Mesendoderm (in vitro differentiated cells): ENCODE data around the gene HDAC2.

Source experiments
- DNase-seq: peaks from one replicate; pipeline ENCODE4 v3.0.0; 2013
- H2AK5ac ChIP-seq: 2 replicates; pipeline ENCODE4 v1.6.1; 2013; ENCODE audit warnings: low read length, inconsistent platforms
- H2BK120ac ChIP-seq: 2 replicates; pipeline ENCODE4 v1.6.1; 2013; ENCODE audit warnings: low read depth, mild to moderate bottlenecking, low read length, moderate library complexity, mixed read lengths
- H2BK15ac ChIP-seq: replicated peaks from 2 replicates; pipeline ENCODE4 v1.6.1; 2013; ENCODE audit warnings: low read depth, mild to moderate bottlenecking, moderate library complexity
- H2BK5ac ChIP-seq: 2 replicates; pipeline ENCODE4 v1.6.1; 2013; ENCODE audit warnings: low read length, inconsistent platforms
- H3K18ac ChIP-seq: 2 replicates; pipeline ENCODE4 v1.6.1; 2013; ENCODE audit warnings: mild to moderate bottlenecking, low read length, mixed read lengths
- H3K23ac ChIP-seq: one replicate; pipeline ENCODE4 v1.6.1; 2013; ENCODE audit warnings: low read length
- H3K27ac ChIP-seq: 2 replicates; pipeline ENCODE4 v1.5.1; 2013; ENCODE audit warnings: low read depth, mild to moderate bottlenecking, inconsistent platforms, low read length, moderate library complexity
- H3K27me3 ChIP-seq: 2 replicates; pipeline ENCODE4 v1.6.1; 2013; ENCODE audit warnings: low read length, control low read depth, mild to moderate bottlenecking, inconsistent platforms; ENCODE audit not compliant: insufficient read depth, poor library complexity
- H3K36me3 ChIP-seq: 2 replicates; pipeline ENCODE4 v1.6.1; 2013; ENCODE audit warnings: low read length, inconsistent platforms; ENCODE audit not compliant: control insufficient read depth, insufficient read depth
- H3K4ac ChIP-seq: one replicate; pipeline ENCODE4 v1.6.1; 2013; ENCODE audit warnings: low read depth, mild to moderate bottlenecking, low read length, moderate library complexity
- H3K4me1 ChIP-seq: 2 replicates; pipeline ENCODE4 v1.6.1; 2013; ENCODE audit warnings: low read depth, low read length, inconsistent platforms; ENCODE audit not compliant: control insufficient read depth
- H3K4me2 ChIP-seq: 2 replicates; pipeline ENCODE4 v1.6.1; 2013; ENCODE audit warnings: low read length
- H3K4me3 ChIP-seq: 2 replicates; pipeline ENCODE4 v1.5.1; 2013; ENCODE audit warnings: mild to moderate bottlenecking, low read length
- H3K56ac ChIP-seq: one replicate; pipeline ENCODE4 v1.6.1; 2013; ENCODE audit warnings: low read length
- H3K79me1 ChIP-seq: 2 replicates; pipeline ENCODE4 v1.6.1; 2013; ENCODE audit warnings: low read length, inconsistent platforms
- H3K79me2 ChIP-seq: 2 replicates; pipeline ENCODE4 v1.6.1; 2013; ENCODE audit warnings: mild to moderate bottlenecking, low read length; ENCODE audit not compliant: control insufficient read depth, insufficient read depth
- H3K9ac ChIP-seq: 2 replicates; pipeline ENCODE4 v1.6.1; 2013; ENCODE audit warnings: low read length, inconsistent platforms
- H4K5ac ChIP-seq: one replicate; pipeline ENCODE4 v1.6.1; 2013; ENCODE audit warnings: low read length
- H4K8ac ChIP-seq: one replicate; pipeline ENCODE4 v1.6.1; 2013; ENCODE audit warnings: low read depth, mild to moderate bottlenecking, control low read depth, low read length, moderate library complexity
- WGBS: extraction: QIAGEN DNeasy Blood & Tissue Kit; methylation state at CpG from one replicate; pipeline ENCODE4 v1.1.7; 2013; ENCODE audit warnings: low lambda C conversion rate, missing lambda C conversion rate; ENCODE audit not compliant: insufficient coverage; ENCODE audit errors: extremely low coverage; 5-methylcytosine and 5-hydroxymethylcytosine counted together

Gene HDAC2

DNA sequence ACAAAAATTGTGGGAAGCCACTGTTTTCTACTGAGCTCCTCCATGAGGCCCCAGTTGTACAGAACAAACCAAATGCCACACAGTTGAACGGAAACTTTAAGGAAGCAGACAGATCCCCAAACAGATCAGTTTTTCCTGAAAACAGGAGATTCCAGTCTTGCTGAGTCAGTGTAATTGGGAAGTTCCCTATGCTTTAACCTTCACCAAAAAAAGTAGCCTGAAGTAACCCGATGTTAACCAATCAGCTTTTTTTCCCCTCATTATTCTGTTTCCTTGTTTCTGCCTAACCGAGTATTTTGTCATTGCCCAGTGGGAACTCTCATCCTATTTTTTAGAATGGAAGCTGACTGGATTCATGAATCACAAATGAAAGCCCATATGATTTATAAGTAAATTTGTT is 77.1 kb downstream of the HDAC2 start:
- no peaks in the 10 kb centered on the region for H3K36me3 ChIP-seq
- H4K5ac ChIP-seq: no peak overlapping the region
- no CpG with 5 or more reads among the region's 3 CpGs for WGBS
- H3K4me3 ChIP-seq: no peak overlapping the region
- H3K4ac ChIP-seq: no peak overlapping the region
- no peak overlapping the region for H4K8ac ChIP-seq
- no peak overlapping the region for H3K9ac ChIP-seq
- H3K56ac ChIP-seq: no peak overlapping the region
- H3K18ac ChIP-seq: no peak overlapping the region
- no peak overlapping the region for H2BK5ac ChIP-seq
- no peak overlapping the region for H2BK15ac ChIP-seq
- H3K4me1 ChIP-seq: no peaks in the 10 kb centered on the region
- H3K79me2 ChIP-seq: no peaks in the 10 kb centered on the region
- no peak overlapping the region for H2AK5ac ChIP-seq
- H3K79me1 ChIP-seq: no peaks in the 10 kb centered on the region
- DNase-seq: no peak
- H3K23ac ChIP-seq: no peak overlapping the region
- H2BK120ac ChIP-seq: no peak overlapping the region
- no peak overlapping the region for H3K27ac ChIP-seq
- no peak overlapping the region for H3K4me2 ChIP-seq
- H3K27me3 ChIP-seq: no peaks in the 10 kb centered on the region

DNA sequence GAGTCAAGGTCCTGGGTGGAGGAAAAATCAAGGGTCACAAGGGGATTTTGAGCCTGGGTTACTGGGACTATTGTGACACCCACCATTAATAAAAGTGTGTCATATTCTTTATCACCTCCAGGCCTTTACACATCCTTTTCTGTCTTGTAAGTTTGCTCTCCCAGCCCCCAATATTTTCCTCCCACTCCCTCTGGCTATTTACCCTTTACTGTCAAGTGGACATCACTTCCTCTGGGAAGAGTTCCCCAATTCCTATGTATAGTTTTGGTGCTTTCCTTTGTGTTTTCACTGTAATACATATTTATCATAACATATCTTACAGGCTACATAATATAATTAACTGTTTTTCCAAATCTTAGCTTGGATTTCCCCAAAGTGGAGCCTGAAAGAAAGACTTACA is 77.5 kb downstream of the HDAC2 start:
- Histone ChIP-seq H3K56ac (no peak overlapping the region), H4K8ac (no peak overlapping the region), H3K9ac (no peak overlapping the region), H2AK5ac (no peak overlapping the region), H3K27ac (no peak overlapping the region), H3K4ac (no peak overlapping the region), H4K5ac (no peak overlapping the region), H3K36me3 (no peaks in the 10 kb centered on the region), H2BK5ac (no peak overlapping the region), H3K4me1 (no peaks in the 10 kb centered on the region), H3K18ac (no peak overlapping the region), H2BK15ac (no peak overlapping the region), H3K79me1 (no peaks in the 10 kb centered on the region), H3K4me2 (no peak overlapping the region), H2BK120ac (no peak overlapping the region), H3K27me3 (no peaks in the 10 kb centered on the region), H3K4me3 (no peak overlapping the region), H3K79me2 (no peaks in the 10 kb centered on the region), H3K23ac (no peak overlapping the region)
- DNase-seq: no peak

DNA sequence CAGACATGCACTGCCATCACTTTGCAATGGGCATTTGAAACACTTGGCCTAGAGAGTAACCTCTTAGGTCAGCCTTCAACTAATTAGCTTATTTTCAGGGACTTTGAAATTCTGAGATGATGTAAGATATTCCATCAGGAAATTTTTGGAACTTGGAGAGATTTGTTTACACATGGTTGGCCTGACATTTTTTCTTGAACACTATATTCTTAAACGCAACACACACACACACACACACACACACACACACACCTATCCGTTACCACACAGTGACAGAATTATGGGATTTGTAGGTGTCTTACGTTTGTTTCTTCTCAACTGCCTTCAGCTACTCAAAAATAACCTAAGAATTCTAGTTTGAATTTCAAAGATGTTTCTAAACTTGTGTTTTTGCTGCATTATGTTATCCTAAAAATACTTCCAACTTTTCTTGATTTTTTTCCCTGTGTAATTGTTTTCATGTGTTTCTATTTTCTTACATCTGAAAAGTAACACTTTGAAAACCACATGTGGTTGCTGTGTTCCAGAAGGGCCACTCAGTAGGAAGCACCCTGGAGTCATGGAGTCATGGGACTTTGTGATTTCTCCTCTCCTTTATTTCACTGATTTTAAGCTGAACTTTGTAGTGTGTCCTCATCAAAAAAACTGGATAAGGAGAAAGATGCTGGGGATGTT is 81.9 kb downstream of the HDAC2 start:
- H3K79me1 ChIP-seq: no peaks in the 10 kb centered on the region
- H3K4me1 ChIP-seq: no peaks in the 10 kb centered on the region
- no CpG with 5 or more reads among the region's 3 CpGs for WGBS
- no peak overlapping the region for H2BK5ac ChIP-seq
- H3K9ac ChIP-seq: no peak overlapping the region
- H3K27me3 ChIP-seq: no peaks in the 10 kb centered on the region
- H3K23ac ChIP-seq: no peak overlapping the region
- H3K79me2 ChIP-seq: no peaks in the 10 kb centered on the region
- no peak overlapping the region for H2BK120ac ChIP-seq
- no peak overlapping the region for H4K8ac ChIP-seq
- no peaks in the 10 kb centered on the region for H3K36me3 ChIP-seq
- H3K4me3 ChIP-seq: no peak overlapping the region
- H3K4ac ChIP-seq: no peak overlapping the region
- no peak overlapping the region for H2BK15ac ChIP-seq
- no peak overlapping the region for H4K5ac ChIP-seq
- H3K27ac ChIP-seq: no peak overlapping the region
- no peak overlapping the region for H3K4me2 ChIP-seq
- H3K18ac ChIP-seq: no peak overlapping the region
- no peak overlapping the region for H3K56ac ChIP-seq
- no peak overlapping the region for H2AK5ac ChIP-seq
- DNase-seq: no peak

DNA sequence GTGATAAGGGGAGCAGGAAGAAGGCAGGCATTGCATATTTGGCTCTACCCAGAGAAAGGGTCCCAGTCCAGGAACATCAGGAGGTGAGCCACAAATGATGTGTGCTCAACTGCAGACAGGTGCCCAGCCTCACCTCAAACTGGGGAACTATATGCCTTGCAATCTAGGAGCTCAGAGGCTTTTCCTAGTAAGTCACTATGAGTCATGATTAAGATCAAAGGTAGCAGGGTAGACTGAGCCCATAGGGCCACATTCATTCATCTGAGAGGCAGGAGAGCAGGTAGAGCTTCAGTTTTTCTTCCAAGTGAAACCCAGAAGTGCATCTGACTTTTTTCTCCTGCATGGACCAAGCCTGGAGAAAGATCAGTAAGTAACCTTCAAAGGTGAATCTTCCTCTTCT is 82.5 kb downstream of the HDAC2 start:
- Histone ChIP-seq H3K23ac (no peak overlapping the region), H2BK15ac (no peak overlapping the region), H3K4ac (no peak overlapping the region), H3K56ac (no peak overlapping the region), H2BK120ac (no peak overlapping the region), H4K8ac (no peak overlapping the region), H2BK5ac (no peak overlapping the region), H3K9ac (no peak overlapping the region), H4K5ac (no peak overlapping the region), H3K36me3 (no peaks in the 10 kb centered on the region), H3K79me2 (no peaks in the 10 kb centered on the region), H3K27me3 (no peaks in the 10 kb centered on the region), H2AK5ac (no peak overlapping the region), H3K4me2 (no peak overlapping the region), H3K18ac (no peak overlapping the region), H3K4me1 (no peaks in the 10 kb centered on the region), H3K79me1 (no peaks in the 10 kb centered on the region), H3K27ac (no peak overlapping the region), H3K4me3 (no peak overlapping the region)
- no peak for DNase-seq

DNA sequence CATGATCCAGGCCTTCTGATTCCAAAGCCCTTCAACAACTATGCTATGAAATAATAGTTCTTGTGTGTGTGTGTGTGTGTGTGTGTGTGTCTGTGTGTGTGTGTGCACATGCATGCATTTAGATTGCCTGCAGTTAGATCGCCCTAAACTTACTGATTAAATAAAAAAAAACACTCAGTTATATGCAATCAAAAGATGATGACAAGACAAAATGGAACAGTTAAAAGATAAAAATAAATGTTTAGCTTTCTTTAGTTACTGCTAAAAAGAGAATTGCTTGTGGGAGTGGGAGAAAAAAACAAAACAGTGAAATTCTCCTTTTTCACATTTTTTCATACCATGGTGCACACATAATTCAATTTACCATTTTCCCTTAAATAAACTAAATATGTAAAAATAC is 84.4 kb downstream of the HDAC2 start:
- Histone ChIP-seq H3K4me1 (no peaks in the 10 kb centered on the region), H3K79me2 (no peaks in the 10 kb centered on the region), H2AK5ac (no peak overlapping the region), H3K27me3 (no peaks in the 10 kb centered on the region), H3K27ac (no peak overlapping the region), H3K56ac (no peak overlapping the region), H3K18ac (no peak overlapping the region), H3K79me1 (no peaks in the 10 kb centered on the region), H4K8ac (no peak overlapping the region), H3K36me3 (no peaks in the 10 kb centered on the region), H3K4me2 (no peak overlapping the region), H3K9ac (no peak overlapping the region), H4K5ac (no peak overlapping the region), H2BK15ac (no peak overlapping the region), H3K4me3 (no peak overlapping the region), H3K4ac (no peak overlapping the region), H2BK5ac (no peak overlapping the region), H2BK120ac (no peak overlapping the region), H3K23ac (no peak overlapping the region)
- no CpG with 5 or more reads among the region's 1 CpG for WGBS
- no peak for DNase-seq

DNA sequence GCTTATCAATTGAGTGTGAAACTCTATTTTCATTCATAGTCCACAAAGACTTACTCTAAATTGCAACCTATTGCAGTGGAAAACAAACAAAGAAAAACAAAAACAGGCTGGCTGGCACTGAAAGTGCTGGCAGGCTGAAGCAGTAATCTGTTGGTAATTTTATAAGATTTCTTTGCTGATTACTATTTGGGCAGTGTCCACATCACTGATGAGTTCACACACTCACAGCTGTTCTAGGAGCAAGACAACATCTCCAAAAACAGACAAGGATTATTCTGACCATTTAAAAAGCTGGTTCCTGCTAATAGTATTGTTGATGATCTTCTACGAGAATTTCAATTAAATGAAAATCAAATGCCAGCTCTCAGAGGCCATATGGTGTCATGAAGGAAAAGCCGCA is 86.9 kb downstream of the HDAC2 start:
- Histone ChIP-seq H3K56ac (no peak overlapping the region), H3K4me1 (no peaks in the 10 kb centered on the region), H3K36me3 (no peaks in the 10 kb centered on the region), H3K18ac (no peak overlapping the region), H4K5ac (no peak overlapping the region), H3K4ac (no peak overlapping the region), H2AK5ac (no peak overlapping the region), H2BK120ac (no peak overlapping the region), H3K79me1 (no peaks in the 10 kb centered on the region), H2BK5ac (no peak overlapping the region), H4K8ac (no peak overlapping the region), H3K27ac (no peak overlapping the region), H3K9ac (no peak overlapping the region), H3K23ac (no peak overlapping the region), H2BK15ac (no peak overlapping the region), H3K4me2 (no peak overlapping the region), H3K79me2 (no peaks in the 10 kb centered on the region), H3K27me3 (no peaks in the 10 kb centered on the region), H3K4me3 (no peak overlapping the region)
- no CpG with 5 or more reads among the region's 2 CpGs for WGBS
- no peak for DNase-seq
